Suppressor macrophage treated with lipopolysaccharide for 4 hours (primary cell): Measurements from ENCODE around the gene THSD4.

Experiments
- DNase-seq: peaks from one replicate; pipeline ENCODE4 v3.0.0-alpha.2; 2020

THSD4 gene

GRCh38 chr15:71679793-71680353, 564.6 kb downstream of the THSD4 start:
- DNase-seq, result no peak

- DNase-seq, result no peak
These were observed 566.7 kb downstream of the THSD4 start for GRCh38 chr15:71682001-71682400.

GRCh38 chr15:71683411-71684274, 568.4 kb downstream of the THSD4 start:
- no peak for DNase-seq

- no peak for DNase-seq
These were observed 570.2 kb downstream of the THSD4 start for GRCh38 chr15:71685420-71685993.

- DNase-seq, result no peak
These were observed 571.2 kb downstream of the THSD4 start for GRCh38 chr15:71686221-71687050.

- DNase-seq, result no peak
These were observed 572.7 kb downstream of the THSD4 start for GRCh38 chr15:71687902-71688508.

GRCh38 chr15:71688509-71689094, 573.3 kb downstream of the THSD4 start:
- DNase-seq, result no peak

GRCh38 chr15:71691081-71691457, 575.8 kb downstream of the THSD4 start:
- DNase-seq, result no peak

- no peak for DNase-seq
These were observed 576.5 kb downstream of the THSD4 start for GRCh38 chr15:71691458-71692417.

- DNase-seq, result no peak
These were observed 582.0 kb downstream of the THSD4 start for GRCh38 chr15:71697236-71697635.

- no peak for DNase-seq
These were observed 582.8 kb downstream of the THSD4 start for GRCh38 chr15:71698030-71698429.

GRCh38 chr15:71698742-71699141, 583.5 kb downstream of the THSD4 start:
- DNase-seq, result no peak

- DNase-seq, result no peak
These were observed 584.7 kb downstream of the THSD4 start for GRCh38 chr15:71699977-71700376.

- no peak for DNase-seq
These were observed 586.5 kb downstream of the THSD4 start for GRCh38 chr15:71701808-71702207.

- no peak for DNase-seq
These were observed 587.2 kb downstream of the THSD4 start for GRCh38 chr15:71702496-71702895.

GRCh38 chr15:71705151-71705550, 589.9 kb downstream of the THSD4 start:
- no peak for DNase-seq

GRCh38 chr15:71706461-71707229, 591.4 kb downstream of the THSD4 start:
- no peak for DNase-seq

GRCh38 chr15:71707230-71708050, 592.2 kb downstream of the THSD4 start:
- DNase-seq, result no peak

- DNase-seq, result no peak
These were observed 592.8 kb downstream of the THSD4 start for GRCh38 chr15:71708051-71708429.

- no peak for DNase-seq
These were observed 593.5 kb downstream of the THSD4 start for GRCh38 chr15:71708741-71709140.
